ENCODE measurements around the gene WDFY4. TPM values are rescaled to one million over a fixed set of nuclear protein-coding genes. Genes with fewer than 3 reads are reported as not detected.

The WDFY4 gene
- total RNA-seq, 2 donors from 2014 or later = not detected

GRCh38 chr10:48804740-48805182 is 120.1 kb downstream of the WDFY4 start:
- peaks cover 10% of the 10 kb centered on the region for H3K27me3 Mint-ChIP-seq (ENCODE audit: insufficient read depth)
- no peak overlapping the region for H3K4me3 ChIP-seq (ENCODE audit: low read length)
- peaks cover 3% of the 10 kb centered on the region for H3K4me1 Mint-ChIP-seq
- H3K4me3 Mint-ChIP-seq = no peak overlapping the region
- TF ChIP-seq, protein P1, sequence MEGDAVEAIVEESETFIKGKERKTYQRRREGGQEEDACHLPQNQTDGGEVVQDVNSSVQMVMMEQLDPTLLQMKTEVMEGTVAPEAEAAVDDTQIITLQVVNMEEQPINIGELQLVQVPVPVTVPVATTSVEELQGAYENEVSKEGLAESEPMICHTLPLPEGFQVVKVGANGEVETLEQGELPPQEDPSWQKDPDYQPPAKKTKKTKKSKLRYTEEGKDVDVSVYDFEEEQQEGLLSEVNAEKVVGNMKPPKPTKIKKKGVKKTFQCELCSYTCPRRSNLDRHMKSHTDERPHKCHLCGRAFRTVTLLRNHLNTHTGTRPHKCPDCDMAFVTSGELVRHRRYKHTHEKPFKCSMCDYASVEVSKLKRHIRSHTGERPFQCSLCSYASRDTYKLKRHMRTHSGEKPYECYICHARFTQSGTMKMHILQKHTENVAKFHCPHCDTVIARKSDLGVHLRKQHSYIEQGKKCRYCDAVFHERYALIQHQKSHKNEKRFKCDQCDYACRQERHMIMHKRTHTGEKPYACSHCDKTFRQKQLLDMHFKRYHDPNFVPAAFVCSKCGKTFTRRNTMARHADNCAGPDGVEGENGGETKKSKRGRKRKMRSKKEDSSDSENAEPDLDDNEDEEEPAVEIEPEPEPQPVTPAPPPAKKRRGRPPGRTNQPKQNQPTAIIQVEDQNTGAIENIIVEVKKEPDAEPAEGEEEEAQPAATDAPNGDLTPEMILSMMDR (conservative IDR thresholded peaks at IDR 0.05) = no peak
- H3K27ac ChIP-seq (ENCODE audit: low read depth, low read length) = no peak overlapping the region
- H3K27ac Mint-ChIP-seq = no peak overlapping the region
- no peaks in the 10 kb centered on the region for H3K27me3 ChIP-seq (ENCODE audit: control insufficient read depth, insufficient read depth, low read length, poor library complexity, severe bottlenecking)
- peaks cover 5% of the 10 kb centered on the region for H3K9me3 Mint-ChIP-seq
- H3K36me3 Mint-ChIP-seq (ENCODE audit: low read depth) = no peaks in the 10 kb centered on the region
- no peak overlapping the region for H3K9ac ChIP-seq (ENCODE audit: extremely low read depth, low read length, poor library complexity, severe bottlenecking)
- 87 to 91% methylated on average over 5 to 7 of the region's 7 CpGs for WGBS, 2 experiments (ENCODE audit: insufficient coverage in 1 of 2, insufficient read length in 1 of 2)
- H3K9me3 ChIP-seq (ENCODE audit: control insufficient read depth, low read length) = no peaks in the 10 kb centered on the region
- H3K36me3 ChIP-seq (ENCODE audit: control insufficient read depth, insufficient read depth, low read length) = no peaks in the 10 kb centered on the region
- no peaks in the 10 kb centered on the region for H3K4me1 ChIP-seq (ENCODE audit: control insufficient read depth, insufficient read depth, low read length)
- no peak for DNase-seq

DNA sequence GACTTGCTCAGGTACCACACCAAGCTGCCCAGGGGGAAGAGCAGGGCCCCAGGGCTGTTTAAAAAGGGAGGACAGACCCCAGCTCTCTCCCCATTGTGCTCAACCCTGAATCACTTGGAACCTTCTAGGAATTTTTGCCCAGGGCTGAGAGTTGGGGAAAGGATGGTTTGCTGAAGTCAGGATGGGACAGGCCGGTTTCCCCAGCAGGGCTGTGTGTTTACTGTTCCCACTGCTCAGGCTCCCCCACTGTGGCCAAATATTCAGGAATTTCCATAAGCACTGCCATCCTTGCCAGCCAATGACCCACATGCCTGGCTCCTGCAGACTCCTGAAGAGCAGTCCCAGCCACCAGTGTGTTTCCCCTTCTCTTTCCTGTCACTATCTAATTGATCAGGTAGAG is 120.7 kb downstream of the WDFY4 start:
- DNase-seq = no peak
- H3K9me3 Mint-ChIP-seq = peaks cover under 1% of the 10 kb centered on the region
- no peaks in the 10 kb centered on the region for H3K36me3 ChIP-seq (ENCODE audit: control insufficient read depth, insufficient read depth, low read length)
- H3K27ac ChIP-seq (ENCODE audit: low read depth, low read length) = no peak overlapping the region
- peaks cover 10% of the 10 kb centered on the region for H3K27me3 Mint-ChIP-seq (ENCODE audit: insufficient read depth)
- no peak overlapping the region for H3K4me3 ChIP-seq (ENCODE audit: low read length)
- 88% methylated on average over 1 of the region's 1 CpG; no CpG with 5 or more reads in 1 of the 2 experiments for WGBS, 2 experiments (ENCODE audit: insufficient coverage in 1 of 2, insufficient read length in 1 of 2)
- TF ChIP-seq, protein P1 (conservative IDR thresholded peaks at IDR 0.05) = no peak
- H3K4me1 Mint-ChIP-seq = peaks cover 3% of the 10 kb centered on the region
- H3K4me3 Mint-ChIP-seq = no peak overlapping the region
- no peaks in the 10 kb centered on the region for H3K9me3 ChIP-seq (ENCODE audit: control insufficient read depth, low read length)
- H3K27ac Mint-ChIP-seq = no peak overlapping the region
- H3K36me3 Mint-ChIP-seq (ENCODE audit: low read depth) = no peaks in the 10 kb centered on the region
- H3K27me3 ChIP-seq (ENCODE audit: control insufficient read depth, insufficient read depth, low read length, poor library complexity, severe bottlenecking) = no peaks in the 10 kb centered on the region
- H3K9ac ChIP-seq (ENCODE audit: extremely low read depth, low read length, poor library complexity, severe bottlenecking) = no peak overlapping the region
- H3K4me1 ChIP-seq (ENCODE audit: control insufficient read depth, insufficient read depth, low read length) = no peaks in the 10 kb centered on the region

DNA sequence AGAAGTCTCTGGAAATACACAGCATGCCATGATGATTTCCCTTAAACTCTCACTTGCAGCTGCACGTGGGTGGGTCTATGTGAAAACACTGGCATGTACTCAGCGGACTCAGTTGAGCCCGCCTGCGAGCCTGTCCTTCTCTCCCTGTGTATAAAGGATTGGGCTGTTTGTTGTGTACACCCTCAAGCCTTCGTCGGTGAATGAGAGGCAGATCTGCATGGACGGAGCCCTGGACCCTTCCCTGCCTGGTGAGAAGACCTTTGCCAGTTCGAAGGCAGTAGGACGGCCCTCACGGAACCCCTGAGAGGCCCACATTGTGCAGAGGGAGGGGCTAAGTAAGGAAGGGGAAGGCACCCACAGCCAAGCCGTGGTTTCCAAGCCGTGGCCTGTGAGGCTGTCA is 121.2 kb downstream of the WDFY4 start:
- peaks cover 12% of the 10 kb centered on the region for H3K27me3 Mint-ChIP-seq (ENCODE audit: insufficient read depth)
- Histone ChIP-seq H3K4me1 (ENCODE audit: control insufficient read depth, insufficient read depth, low read length) (no peaks in the 10 kb centered on the region), H3K9ac (ENCODE audit: extremely low read depth, low read length, poor library complexity, severe bottlenecking) (no peak overlapping the region), H3K27ac (ENCODE audit: low read depth, low read length) (no peak overlapping the region), H3K27me3 (ENCODE audit: control insufficient read depth, insufficient read depth, low read length, poor library complexity, severe bottlenecking) (no peaks in the 10 kb centered on the region), H3K36me3 (ENCODE audit: control insufficient read depth, insufficient read depth, low read length) (no peaks in the 10 kb centered on the region), H3K9me3 (ENCODE audit: control insufficient read depth, low read length) (no peaks in the 10 kb centered on the region), H3K4me3 (ENCODE audit: low read length) (no peak overlapping the region)
- peaks cover 3% of the 10 kb centered on the region for H3K4me1 Mint-ChIP-seq
- no peaks in the 10 kb centered on the region for H3K9me3 Mint-ChIP-seq
- TF ChIP-seq, protein P1 (conservative IDR thresholded peaks at IDR 0.05) = no peak
- DNase-seq = no peak
- H3K36me3 Mint-ChIP-seq (ENCODE audit: low read depth) = no peaks in the 10 kb centered on the region
- no peak overlapping the region for H3K27ac Mint-ChIP-seq
- no peak overlapping the region for H3K4me3 Mint-ChIP-seq
- 90% methylated on average over 12 of the region's 12 CpGs; no CpG with 5 or more reads in 1 of the 2 experiments for WGBS, 2 experiments (ENCODE audit: insufficient coverage in 1 of 2, insufficient read length in 1 of 2)

Data from endodermal cell (in vitro differentiated cells).